Germinal center (tissue), 1 donor: ENCODE results near the gene SLC26A11.
"Not testable (repeated sequence)": the region's sequence is repeated elsewhere in the genome, so short reads cannot be mapped to it uniquely, and the experiment has no call there.

ENCODE experiments used
- DNase-seq: peaks from one replicate; pipeline ENCODE4 v3.0.0; 2012; ENCODE audit warnings: mixed read lengths, low spot score

SLC26A11 gene

DNA sequence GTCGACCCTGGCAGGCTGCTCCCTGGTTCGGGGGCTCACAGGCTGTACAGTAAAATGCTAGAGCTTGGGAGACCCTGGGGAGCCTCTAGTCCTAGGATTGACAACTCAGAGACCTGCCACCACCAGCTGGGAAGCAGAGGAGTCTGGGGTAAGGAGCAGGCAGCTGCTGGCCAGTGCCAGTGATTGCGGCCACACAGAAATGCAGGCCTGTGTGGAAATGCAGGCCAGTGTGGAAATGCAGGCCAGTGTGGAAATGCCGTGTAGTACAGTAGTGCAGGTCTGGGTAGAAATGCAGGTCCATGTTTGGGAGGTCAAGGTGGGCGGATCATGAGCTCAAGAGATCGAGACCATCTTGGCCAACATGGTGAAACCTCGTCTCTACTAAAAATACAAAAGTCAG, 23.6 kb upstream of the SLC26A11 start:
- no peak for DNase-seq

DNA sequence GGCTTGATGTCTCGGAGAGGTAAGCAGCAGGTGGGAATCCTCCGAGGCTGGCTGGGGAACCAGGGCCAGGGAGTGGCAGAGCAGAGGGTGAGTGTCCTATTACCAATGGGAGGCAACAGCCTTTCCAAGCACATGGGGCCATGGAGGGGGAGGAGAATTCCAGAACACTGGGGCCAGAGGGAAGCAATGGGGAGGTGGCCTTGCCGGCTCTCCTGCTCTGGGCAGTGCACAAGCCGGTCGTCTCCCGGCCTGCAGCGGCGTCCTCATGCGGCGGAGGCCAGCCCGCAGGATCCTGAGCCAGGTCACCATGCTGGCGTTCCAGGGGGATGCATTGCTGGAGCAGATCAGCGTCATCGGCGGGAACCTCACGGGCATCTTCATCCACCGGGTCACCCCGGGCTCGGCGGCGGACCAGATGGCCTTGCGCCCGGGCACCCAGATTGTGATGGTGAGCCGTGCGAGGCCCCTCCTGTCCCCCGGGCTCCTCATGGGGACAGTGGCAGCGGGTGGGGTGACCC, 22.0 kb upstream of the SLC26A11 start:
- no peak for DNase-seq

DNA sequence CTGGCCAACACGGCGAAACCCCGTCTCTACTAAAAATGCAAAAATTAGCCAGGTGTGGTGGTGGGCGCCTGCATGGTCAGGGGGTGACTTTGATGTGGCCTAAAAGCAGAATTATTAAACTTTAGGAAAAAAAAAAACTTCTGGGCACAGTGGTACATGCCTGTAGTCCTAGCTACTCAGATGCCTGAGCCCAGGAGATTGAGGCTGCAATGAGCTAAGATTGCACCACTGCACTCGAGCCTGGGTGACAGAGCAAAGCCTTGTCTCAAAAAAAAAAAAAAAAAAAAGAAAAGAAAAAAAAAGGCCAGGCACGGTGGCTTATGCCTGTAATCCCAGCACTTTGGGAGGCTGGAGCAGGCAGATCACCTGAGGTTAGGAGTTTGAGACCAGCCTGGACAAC, 20.9 kb upstream of the SLC26A11 start:
- DNase-seq = not testable (repeated sequence)

DNA sequence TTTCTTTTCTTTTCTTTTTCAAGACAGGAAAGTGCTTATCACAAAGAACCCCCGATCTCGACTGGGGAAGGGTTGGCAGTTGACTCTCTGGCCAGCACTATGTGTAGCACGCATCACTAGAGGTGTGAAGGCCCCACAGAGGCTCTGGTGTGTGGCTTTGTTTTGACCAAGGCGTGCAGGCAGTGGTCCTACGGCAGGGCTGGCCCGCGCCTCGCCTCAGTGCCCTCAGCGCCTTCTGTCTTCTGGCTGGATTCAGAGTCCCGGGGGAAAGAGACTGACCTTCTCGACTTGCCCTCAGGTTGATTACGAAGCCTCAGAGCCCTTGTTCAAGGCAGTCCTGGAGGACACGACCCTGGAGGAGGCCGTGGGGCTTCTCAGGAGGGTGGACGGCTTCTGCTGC, 18.8 kb upstream of the SLC26A11 start:
- no peak for DNase-seq

DNA sequence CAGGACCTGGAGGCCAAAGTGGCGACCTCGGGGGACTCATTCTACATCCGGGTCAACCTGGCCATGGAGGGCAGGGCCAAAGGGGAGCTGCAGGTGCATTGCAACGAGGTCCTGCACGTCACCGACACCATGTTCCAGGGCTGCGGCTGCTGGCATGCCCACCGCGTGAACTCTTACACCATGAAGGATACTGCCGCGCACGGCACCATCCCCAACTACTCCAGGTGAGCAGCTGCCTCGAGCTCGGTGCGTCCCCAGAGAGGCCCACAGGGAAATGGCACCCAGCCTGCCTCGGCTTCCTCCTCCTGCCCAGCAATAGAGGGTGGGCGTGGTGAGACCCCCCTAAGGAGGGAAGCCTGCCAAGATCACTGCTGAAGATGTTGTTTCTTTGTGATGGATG, 18.0 kb upstream of the SLC26A11 start:
- DNase-seq = no peak

DNA sequence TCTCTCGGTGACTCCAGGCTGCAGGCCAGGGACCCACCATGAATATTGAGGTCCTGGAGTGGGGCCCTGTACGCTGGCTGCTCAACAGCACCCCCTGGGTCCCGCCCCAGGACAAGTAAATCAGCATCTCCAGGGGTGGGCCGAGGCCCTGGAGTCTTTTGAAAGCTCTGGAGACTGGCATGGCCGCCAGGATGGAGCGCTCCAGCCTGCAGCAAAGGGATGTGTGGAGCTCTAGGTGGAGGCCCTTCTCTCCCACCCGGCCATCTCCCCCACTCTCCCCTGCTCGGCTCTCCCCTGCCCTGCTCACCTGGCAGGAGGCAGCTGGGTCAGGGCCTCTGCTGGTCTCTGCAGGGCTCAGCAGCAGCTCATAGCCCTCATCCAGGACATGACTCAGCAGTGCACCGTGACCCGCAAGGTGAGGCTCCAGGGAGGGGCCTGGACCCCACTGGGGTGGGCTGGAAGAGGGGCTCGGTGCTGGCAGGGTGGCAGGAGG, 16.7 kb upstream of the SLC26A11 start:
- no peak for DNase-seq

DNA sequence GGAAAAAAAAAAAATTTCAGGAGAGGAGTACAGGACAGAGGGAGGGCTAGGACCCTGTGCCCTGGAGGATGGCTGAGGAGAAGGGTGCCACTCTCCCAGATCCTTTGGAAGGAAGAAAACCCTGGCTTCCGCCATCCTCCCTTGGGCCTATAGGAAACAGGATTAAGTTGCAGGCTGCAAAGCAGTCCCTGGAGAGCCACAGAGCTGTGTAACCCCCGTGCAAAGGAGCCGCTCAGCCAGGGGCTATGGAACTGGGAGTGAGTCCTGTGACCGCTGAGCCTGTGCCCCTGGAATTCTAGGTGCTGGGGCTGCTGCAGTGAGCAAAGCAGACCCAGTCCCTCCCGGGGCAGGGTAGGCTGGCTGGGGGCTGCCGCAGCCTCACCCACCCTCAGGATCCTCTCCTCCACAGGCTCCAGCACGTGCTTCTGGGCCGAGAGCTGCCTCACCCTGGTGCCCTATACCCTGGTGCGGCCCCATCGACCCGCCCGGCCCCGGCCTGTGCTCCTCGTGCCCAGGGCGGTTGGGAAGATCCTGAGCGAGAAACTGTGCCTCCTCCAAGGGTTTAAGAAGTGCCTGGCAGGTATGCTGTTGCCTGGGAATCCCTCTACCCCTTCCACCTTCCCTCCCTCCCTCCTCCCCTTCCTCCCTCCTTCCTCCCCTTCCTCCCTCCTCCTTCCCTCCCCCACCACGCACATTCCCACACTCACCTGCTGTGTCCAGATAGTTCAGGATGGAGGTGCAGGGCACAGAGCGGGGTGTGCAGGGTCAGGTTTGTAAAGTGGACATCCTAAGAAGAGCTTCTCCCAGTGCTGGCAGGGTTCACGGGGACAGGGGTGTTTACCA, 15.4 kb upstream of the SLC26A11 start:
- no peak for DNase-seq

DNA sequence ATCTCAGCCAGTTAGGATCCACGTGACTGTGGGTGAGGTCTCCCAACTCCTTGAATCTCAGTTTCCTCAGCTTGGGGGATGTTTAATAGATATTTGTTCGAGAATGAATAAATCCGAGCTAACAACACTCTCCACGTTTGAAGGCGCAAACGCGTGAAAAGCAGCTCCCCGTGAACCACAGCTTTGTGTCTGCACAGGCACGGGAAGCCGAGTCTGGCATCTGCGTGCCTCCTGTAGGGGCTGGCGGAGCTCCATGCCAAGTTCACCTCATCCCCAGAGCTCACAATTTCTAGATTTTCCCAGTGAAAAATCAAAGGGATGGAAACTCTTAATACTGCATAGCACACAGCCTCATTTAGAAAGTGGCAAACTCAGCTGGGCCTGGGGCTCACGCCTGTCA, 14.4 kb upstream of the SLC26A11 start:
- no peak for DNase-seq

DNA sequence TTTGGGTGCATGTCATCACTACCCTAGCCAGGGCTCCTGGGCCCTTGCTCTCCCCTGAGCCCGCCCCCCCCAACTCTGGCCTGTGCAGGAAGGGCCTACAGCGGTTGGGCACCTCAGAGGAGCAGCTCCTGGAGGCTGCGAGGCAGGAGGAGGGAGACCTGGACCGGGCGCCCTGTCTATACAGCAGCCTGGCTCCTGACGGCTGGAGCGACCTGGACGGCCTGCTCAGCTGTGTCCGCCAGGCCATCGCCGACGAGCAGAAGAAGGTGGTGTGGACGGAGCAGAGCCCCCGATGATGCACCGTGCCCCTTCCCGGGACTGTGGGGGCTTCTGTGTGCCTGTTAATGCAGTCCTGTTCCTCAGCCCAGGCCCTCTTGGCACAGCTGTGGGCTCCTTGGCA, 12.2 kb upstream of the SLC26A11 start:
- DNase-seq = no peak

DNA sequence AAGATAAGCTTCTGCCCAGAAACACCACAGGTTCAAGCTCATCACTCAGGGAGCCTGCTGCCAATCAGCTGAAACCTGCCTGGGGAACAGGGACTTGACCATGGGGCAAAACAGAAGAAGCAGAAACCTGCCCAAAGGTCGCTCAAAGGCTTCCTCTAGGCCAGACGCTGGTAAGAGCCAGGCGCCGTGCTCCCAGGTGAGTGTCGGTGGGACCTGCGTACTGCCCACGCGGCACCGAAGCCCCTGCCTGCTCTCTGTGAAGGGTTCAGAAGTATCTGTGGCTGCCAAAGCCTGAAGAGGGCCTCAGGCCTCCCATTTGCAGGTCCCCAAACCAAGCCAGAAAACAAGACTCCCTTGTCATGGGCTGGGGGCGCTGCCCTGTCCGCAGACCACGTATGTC, 10.5 kb upstream of the SLC26A11 start:
- DNase-seq = no peak

DNA sequence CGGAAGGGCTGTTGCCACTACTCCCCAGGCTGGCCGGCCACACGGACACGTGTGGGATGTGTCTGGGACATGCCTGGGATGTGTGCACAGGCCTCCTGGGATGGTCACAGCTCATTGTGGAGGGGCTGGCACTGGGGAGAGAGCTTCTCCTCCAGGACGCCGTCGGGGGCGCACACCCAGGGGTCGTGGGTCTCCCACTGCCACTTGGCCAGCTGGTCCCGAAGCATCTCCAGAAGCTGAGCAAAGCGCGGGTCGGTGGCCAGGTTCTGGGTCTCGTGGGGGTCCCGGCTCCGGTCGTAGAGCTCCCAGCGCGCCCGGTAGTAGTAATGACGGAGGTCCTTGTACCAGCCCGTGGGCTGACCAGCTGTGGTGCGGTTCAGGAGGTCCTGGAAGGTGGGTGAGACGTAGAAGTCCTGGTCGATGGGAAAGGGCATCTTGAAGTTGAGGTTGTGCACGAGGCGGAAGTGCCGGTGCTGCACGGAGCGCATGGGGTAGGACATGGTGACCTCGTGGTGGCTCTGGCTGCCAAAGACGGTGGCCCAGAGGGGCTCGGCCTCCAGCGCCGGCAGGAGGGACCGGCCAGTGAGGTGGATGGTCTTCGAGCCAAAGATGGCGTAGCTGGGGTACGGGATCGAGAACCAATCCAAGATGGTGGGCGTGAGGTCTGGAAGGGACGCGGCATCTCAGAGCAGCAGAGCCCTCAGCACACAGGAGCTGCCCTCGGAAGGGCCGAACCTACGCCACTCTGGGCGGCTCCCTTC, 9.7 kb upstream of the SLC26A11 start:
- DNase-seq = no peak

DNA sequence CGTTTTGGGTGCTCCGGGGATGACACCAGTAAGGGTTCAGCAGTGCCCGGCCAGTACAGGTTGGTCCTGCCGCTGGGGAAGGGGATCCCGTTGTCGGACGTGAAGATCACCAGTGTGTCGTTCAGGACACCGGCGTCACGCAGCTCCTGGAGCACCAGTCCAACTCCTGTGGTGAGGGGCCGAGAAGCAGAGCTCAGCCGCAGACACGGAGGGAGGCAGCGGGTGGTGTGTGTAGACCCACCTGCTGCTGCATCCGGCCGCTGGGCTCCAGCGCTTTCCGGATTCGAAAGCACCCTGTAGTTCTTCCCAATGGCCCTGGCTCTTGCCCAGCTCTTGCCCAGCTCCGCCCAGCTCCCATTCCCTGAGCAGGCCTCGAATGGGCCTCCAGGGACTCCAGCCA, 8.1 kb upstream of the SLC26A11 start:
- DNase-seq = no peak

DNA sequence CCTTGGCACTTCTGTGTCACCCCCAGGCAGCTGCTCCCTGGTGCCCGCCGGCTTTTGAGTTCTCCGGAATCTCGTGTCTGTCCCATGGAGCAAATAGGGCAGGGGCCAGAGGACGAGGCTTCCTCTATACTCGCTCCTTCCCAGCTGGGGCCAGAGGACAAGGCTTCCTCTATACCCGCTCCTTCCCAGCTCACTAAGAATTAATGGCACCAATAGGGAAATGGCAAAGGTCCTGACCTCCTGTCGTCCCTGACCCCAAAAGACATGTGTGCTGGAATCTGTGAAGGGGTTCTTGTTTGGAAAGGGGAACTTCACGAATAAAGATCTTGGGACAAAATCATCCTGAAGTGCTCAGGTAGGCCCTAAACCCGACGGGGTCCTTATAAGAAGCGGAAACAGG, 7.7 kb upstream of the SLC26A11 start:
- no peak for DNase-seq

DNA sequence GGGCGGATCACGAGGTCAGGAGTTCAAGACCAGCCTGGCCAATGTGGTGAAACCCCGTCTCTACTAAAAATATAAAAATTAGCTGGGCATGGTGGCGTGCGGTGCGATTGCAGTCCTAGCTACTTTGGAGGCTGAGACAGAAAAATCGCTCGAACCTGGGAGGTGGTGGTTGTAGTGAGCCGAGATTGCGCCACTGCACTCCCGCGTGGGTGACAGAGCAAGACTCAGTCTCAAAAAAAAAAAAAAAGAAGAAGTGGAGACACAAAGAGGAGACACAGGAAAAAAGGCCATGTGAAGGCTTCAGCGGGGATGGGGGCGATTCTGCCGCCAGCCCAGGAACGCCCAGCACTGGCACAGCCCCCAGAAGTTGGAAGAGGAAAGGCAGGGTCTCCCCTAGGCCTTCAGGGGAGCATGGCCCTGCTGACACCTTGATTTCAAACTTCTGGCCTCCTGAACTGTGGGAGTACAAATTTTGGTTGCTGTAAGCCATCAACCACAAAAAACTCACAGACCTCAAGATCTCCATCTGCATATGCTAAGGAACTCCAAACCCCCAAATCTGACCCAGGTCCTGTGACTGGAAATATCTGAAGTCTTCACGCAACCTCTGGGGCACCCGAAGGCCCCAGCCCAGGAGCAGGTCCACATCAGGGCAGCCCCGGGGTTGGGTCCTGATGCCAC, 7.1 kb upstream of the SLC26A11 start:
- no peak for DNase-seq

DNA sequence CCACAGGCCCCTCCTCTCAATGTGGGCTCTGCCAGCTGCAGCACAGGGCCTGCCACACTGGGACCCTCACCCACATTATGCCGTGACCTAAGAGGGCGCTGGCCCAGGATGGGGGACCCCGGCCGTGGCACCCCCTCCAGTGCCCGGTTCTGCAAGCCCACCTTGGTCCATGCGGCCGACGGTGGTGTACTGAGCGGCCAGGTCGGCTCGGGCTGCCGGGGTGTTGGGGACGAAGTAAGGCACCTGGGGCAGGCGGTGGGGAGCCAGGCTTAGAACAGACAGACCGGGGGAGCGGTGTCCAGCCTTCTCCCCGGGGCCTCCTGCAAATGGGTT, 6.6 kb upstream of the SLC26A11 start:
- DNase-seq = no peak

DNA sequence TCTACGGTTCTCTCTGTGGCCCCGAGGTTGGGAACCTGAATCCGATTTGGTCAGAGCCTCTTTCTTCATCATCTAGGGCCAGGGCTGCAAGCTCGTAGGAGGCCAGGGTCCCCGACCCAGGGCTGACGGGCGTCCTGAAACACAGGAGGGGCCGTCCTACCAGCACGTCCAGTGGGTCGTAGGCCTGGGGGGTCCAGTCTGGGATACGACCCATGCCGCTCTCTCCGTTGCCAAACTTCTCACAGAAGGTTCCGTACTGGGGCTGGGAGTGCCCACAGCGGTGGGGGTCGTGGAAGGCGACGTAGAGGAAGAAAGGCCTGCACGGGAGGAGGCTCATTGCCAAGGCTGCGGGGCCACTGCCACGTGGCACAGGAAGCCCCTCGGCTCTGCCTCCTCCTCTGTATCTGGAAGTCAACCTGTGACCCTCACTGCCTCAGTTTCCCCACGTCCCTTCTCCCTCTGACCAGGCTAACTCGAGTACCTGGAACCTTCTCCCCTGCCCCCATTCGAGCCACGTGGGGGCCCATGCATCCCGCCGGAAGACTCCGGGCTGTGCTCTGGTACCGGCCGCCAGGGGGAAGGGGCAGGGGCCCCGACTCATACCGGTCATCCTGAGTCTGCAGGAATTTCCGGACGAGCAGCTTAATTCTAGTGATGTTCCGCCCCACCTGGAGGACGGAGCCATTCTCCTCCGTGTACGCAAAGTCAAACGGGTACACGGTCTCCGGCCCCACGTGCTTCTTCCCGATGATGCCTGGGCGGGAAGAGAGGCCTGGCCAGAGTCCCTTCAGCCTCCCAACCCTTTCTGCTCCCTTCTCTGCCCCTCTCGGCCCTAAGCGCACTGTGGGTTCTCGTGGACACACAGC, 6.0 kb upstream of the SLC26A11 start:
- no peak for DNase-seq

DNA sequence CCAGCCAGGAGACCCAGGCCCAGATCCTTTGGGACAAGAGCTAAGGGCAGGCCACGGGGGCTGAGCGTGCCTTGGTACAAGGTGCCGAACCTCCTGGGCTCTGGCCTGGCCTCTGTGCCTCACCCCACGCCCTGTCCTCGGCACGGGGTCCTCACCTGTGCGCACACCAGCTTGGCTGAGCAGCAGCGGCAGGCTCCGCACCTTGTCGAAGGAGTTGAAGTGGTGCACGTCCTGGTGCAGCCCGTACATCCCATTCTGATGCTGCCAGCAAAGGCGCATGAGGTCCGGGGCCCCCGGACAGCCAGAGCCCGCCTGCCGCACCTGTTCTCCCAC, 5.4 kb upstream of the SLC26A11 start:
- no peak for DNase-seq

DNA sequence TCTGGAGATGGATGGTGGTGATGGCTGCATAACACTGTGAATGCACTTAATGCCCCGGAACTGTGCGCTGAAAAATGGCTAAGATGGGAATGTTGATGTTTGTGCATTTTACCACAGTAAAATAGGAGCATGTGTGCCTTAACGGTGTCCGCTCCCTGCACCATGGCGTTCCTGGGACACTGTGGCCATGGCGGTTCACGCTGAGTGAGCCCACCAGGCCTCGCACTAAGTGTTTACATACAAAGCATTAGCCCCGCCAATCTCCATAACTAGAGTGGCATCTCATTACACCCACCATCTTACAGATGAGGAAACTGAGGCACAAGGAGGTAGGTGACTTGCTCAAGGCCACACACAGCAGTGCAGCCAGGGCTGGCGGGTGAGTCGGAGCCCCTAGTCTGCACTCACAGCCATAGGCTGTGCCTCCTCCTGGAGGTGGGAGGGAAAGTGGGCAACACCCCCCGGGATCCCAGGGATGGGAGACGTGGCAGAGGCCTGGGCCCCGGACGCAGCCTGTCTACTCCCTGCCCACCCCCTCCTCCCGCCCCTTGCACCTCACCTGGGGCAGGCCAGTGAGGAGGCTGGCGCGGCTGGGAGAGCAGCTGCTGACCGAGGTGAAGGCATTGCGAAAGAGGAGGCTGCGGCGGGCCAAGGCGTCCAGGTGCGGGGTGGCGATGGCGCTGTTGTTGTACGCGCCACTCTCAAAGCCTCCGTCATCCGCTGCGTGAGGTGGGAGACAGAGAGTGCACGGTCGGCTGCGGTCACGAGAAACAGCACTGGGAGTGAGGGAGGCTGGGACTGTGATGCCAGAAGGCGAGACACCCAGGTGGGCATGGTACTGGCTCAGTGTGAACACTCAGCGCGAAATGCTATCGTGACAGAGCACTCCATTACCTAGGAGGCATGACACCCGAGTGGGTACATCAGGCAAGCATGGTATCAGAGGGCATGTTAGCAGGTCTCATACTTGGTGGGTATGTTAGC, 3.5 kb upstream of the SLC26A11 start:
- DNase-seq = no peak

DNA sequence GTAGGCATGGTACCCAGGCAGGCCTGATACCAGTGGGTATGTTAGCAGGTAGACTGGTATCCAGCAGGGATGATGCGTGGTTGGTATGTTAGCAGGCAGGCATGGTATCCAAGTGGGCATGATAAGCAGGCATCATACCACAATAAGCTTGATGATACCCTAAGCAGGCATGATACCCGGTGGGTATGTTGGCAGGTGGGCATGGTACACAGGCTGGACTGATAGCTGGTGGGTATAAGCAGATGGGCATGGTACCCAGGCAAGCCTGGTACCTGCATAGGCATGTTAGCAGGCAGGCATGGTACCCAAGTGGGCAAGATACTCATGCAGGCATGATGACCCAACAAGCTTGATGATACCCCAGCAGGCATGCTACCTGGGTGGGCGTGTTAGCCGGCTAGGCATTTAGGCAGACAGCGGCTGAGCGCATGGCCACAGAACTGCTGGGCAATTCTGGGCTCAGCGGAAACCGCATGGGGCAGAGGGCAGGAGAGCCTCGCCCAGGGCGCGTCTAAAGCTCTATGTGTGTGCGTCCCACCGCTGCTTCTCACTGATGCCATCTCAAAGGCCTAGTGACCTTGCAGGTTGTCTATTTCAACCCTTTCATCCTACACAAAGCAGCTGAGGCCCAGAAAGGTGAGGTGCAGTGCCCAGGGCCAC, 2.4 kb upstream of the SLC26A11 start:
- DNase-seq = no peak

DNA sequence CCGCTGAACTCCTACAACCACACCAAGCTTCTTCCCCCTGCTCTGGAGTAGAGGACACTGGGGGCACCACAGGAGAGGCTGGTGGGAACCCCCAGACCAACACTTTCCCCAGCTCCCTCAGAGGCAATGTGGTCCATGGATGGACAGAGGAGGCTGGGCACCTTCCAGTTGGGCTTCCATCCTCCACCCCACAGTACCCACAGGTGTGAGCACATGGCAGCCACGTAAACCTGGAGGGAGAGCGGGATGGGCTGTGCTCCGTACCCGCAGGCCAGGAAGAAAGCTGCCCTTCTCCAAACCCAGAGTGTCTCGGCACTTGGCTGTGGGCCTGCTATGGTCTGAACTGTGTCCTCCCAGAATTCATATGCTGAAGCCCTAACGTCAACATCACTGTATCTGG, 1.8 kb upstream of the SLC26A11 start:
- no peak for DNase-seq
